ENCODE measurements around the gene RGS10.

RGS10 gene

GRCh38 chr10:119499677-119500002 lies 42.9 kb downstream of the RGS10 start:
- no peak for DNase-seq

GRCh38 chr10:119498889-119499676 lies 43.4 kb downstream of the RGS10 start:
- no peak for DNase-seq

GRCh38 chr10:119497243-119497642 lies 45.3 kb downstream of the RGS10 start:
- no peak for DNase-seq

- peak in 1 of 58 donors; percentile 10 for DNase-seq
These were observed 46.2 kb downstream of the RGS10 start for GRCh38 chr10:119496273-119496672.

GRCh38 chr10:119495545-119495944 lies 47.0 kb downstream of the RGS10 start:
- DNase-seq, result no peak

GRCh38 chr10:119495021-119495505 lies 47.5 kb downstream of the RGS10 start:
- DNase-seq, result no peak

- no peak for DNase-seq
These were observed 48.1 kb downstream of the RGS10 start for GRCh38 chr10:119494236-119495020.

GRCh38 chr10:119493155-119493554 lies 49.4 kb downstream of the RGS10 start:
- no peak for DNase-seq

GRCh38 chr10:119491966-119492757 lies 50.4 kb downstream of the RGS10 start:
- DNase-seq, result no peak

GRCh38 chr10:119489991-119490326 lies 52.6 kb downstream of the RGS10 start:
- no peak for DNase-seq

- DNase-seq, result no peak
These were observed 53.8 kb downstream of the RGS10 start for GRCh38 chr10:119488675-119489074.

GRCh38 chr10:119483839-119484238 lies 58.7 kb downstream of the RGS10 start:
- no peak for DNase-seq

GRCh38 chr10:119483001-119483400 lies 59.5 kb downstream of the RGS10 start:
- DNase-seq, result no peak

GRCh38 chr10:119481781-119482426 lies 60.6 kb downstream of the RGS10 start:
- no peak for DNase-seq

- no peak for DNase-seq
These were observed 61.9 kb downstream of the RGS10 start for GRCh38 chr10:119480667-119481066.

GRCh38 chr10:119479532-119479931 lies 63.0 kb downstream of the RGS10 start:
- DNase-seq, result peak in 1 of 58 donors; percentile 16

GRCh38 chr10:119478811-119479341 lies 63.6 kb downstream of the RGS10 start:
- DNase-seq, result peak in 6 of 58 donors; percentile 6 to 30 (median 15)

- DNase-seq, result no peak
These were observed 64.3 kb downstream of the RGS10 start for GRCh38 chr10:119478111-119478802.

GRCh38 chr10:119477444-119477843 lies 65.1 kb downstream of the RGS10 start:
- DNase-seq, result no peak

GRCh38 chr10:119474606-119475005 lies 67.9 kb downstream of the RGS10 start:
- no peak for DNase-seq
